ENCODE measurements around the gene PQBP1.
A peak's percentile ranks its signal among the peaks of the same experiment; 100 is the strongest.
"Not testable (repeated sequence)": the region's sequence is repeated elsewhere in the genome, so short reads cannot be mapped to it uniquely, and the experiment has no call there.

Gene PQBP1, protein sequence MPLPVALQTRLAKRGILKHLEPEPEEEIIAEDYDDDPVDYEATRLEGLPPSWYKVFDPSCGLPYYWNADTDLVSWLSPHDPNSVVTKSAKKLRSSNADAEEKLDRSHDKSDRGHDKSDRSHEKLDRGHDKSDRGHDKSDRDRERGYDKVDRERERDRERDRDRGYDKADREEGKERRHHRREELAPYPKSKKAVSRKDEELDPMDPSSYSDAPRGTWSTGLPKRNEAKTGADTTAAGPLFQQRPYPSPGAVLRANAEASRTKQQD

DNA sequence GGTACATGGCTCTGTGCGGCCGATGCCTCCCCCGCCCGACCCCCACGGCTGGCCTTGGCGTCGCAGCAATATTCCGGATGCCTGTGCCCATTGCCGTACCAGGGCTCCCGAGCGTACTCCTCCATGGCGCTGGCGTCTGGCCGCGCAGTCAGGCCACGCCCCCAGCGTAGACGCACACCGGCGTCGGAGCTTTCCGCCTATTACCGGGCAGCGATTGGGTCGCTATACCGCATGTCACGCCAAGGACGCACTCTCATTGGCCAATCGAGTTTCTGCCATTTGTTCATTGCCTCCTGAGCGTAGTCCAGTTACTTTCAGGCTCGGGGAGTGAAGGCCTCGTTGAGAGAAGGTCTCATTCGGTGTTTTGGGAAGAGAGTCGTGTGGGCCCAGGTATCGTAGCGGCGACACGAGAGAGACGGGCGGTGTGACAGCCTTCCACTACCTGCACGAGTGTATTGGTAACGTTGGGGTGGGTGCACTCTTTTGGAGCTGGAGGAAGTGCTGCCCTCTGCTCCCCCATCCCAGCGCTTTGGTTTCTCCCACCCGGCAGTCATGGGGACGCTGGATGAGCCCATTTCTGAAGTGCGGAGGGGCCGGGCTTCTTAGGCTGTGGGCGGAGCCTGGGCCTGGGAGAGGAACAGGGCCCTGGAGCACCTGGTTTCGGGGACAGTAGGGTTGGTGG lies at the start of gene PQBP1, which contains the start of gene TIMM17B:
TSS of gene PQBP1 (plus strand) at position 306 of the 682 bp plus-strand sequence. CDS start 580 bp downstream, outside the sequence.
TSS of gene TIMM17B (minus strand) at position 144 of the 682 bp plus-strand sequence. CDS start at position 125, 19 bp downstream.
- peak; percentile 94 for DNase-seq

DNA sequence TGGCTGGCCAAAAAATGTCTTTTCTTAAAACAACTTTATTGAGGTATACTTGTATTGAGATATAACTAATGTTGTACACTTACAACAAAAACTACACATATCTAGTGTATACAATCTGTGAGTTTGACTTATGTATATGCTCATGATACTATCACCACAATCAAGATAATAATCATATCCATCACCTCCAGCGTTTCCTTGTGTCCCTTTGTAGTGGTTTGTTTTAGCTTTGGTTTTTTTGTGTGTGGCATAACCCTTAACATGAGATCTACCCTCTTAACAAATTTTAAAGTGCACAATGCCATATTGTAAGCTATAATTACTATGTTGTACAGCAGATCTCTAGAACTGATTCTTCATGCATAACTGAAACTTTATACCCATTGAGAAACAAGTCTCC lies 48.9 kb upstream of the PQBP1 start:
- no peak for DNase-seq

DNA sequence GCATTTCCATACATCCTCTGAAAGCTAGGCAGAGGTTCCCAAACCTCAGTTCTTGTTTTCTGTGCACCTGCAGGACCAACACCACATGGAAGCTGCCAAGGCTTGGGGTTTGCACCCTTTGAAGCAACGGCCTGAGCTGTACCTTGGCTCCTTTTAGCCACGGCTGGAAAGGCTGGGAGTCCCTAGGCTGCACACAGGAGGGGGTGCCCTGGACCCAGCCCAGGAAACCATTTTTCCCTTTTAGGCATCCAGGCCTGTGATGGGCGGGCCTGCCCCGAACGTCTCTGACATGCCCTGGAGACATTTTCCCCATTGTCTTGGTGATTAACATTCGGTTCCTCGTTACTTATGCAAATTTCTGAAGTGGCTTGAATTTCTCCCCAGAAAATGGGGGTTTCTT lies 44.9 kb upstream of the PQBP1 start:
- DNase-seq: no peak

DNA sequence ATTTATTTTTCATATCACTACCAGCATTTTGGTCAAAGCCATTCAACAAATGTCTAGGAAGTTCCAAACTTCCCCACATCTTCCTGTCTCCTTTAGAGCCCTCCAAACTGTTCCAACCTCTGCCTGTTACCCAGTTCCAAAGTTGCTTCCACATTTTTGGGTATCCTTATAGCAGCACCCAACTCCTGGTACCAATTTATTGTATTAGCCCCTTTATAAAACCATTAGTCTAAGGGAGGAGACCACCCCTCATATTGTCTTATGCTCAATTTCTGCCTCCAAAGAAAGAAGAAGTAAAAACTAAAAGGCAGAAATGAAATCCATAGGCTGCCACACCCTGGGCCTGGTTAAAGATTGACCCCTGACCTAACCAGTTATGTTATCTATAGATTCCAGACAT lies 44.2 kb upstream of the PQBP1 start:
- DNase-seq: not testable (repeated sequence)

DNA sequence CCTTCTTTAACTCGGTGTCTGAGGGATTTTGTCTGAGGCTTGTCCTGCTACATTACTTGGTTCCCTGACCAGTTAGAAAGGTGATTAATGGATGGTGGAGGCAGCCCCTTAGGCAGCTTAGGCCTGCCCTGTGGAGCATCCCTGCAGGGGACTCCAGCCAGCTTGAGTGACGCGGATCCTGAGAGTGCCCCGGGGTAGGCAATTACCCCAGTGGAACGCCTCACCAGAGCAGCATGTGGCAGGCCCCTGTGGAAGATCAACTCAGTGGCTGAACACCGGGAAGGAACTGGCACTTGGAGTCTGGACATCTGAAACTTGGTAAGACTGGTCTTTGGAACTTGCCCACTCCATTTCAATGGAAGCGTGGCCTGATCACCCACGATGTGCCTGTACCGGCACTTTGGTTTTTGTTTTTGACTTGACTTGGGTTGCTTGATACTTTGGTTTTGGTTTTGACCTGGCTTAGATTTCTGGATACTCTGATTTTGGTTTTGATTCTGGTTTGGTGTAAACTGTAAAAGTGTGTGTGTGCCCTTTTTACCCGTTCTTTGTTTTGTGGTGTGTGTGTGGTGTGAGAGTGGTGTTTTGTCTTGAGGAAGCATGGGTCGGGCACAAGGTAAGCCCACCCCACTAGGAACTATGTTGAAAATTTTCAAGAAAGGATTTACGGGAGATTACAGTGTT lies 43.5 kb upstream of the PQBP1 start:
- DNase-seq: not testable (repeated sequence)

DNA sequence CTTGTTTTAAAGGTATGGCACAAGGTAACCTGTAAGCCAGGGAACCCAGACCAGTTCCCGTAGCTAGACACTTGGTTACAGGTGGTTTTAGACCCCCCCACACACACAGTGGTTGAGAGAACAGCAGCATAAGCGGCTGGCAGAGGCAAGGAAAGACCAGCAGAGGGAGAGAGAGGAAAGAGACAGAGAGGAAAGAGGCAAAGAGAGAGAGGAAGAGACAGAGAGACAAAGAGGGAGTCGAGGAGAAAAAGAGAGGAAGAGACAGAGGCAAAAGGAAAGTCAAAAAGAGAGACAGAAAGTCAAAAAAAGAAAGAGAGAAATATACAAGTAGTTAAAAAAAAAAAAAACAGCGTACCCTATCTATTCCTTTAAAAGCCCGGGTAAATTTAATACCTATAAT lies 42.8 kb upstream of the PQBP1 start:
- DNase-seq: no peak

DNA sequence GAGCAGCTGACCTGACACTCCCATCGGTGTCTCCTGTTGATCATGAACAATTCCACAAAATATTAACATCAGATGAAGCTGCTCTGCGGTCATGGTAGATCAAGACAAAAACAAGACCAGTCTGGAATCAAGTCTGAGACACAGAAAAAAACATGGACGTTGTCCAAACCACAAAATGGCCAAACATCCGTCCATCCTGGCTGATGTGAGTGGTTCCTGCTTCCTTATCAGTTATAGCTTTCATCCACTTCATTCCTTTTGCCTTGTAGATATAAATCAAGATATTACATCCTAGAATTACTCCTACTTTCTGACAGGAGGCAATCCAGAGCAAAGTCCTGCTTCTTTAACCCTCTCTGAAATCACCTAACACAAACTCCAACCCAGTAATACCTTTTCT lies 33.5 kb upstream of the PQBP1 start:
- DNase-seq: no peak

DNA sequence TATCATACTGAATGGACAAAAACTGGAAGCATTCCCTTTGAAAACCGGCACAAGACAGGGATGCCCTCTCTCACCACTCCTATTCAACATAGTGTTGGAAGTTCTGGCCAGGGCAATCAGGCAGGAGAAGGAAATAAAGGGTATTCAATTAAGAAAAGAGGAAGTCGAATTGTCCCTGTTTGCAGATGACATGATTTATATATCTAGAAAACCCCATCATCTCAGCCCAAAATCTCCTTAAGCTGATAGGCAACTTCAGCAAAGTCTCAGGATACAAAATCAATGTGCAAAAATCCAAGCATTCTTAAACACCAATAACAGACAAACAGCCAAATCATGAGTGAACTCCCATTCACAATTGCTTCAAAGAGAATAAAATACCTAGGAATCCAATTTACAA lies 25.7 kb upstream of the PQBP1 start:
- DNase-seq: not testable (repeated sequence)

DNA sequence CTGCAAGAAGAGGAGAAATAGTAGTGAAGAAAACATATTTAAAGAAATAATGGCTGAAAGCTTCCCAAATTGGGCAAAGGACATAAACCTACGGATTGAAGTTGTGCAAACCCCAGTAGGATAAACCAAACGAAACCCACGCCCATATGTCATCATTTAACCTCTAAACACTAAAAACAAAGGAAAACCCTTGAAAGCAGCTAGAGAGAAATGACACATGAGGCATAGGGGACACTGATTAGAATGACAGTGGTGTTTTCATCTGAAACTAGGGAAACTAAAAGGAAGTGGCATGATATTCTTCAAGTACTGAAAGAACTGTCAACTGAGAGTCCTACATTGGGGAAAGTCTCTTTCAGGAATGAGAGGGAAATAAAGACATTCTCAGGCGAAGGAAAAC lies 20.8 kb upstream of the PQBP1 start:
- DNase-seq: not testable (repeated sequence)

DNA sequence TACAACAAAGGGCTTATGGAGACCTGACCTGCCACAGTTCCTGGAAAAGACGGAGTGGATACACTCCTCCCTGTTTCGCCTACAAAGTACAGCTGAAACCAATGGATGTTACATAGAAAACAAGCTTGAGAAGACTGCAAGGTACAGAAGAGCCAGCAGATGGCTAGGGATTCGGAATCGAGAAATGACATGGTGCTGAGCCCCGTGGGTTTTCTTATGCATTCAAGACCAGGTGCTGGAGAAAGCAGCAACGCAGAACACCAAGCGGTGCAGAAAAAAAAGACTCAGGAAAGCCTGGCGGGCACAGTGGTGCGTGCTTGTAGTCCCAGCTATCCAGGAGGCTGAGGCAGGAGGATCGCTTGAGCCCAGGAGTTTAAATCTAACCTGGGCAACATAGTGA lies 14.0 kb upstream of the PQBP1 start:
- no peak for DNase-seq

DNA sequence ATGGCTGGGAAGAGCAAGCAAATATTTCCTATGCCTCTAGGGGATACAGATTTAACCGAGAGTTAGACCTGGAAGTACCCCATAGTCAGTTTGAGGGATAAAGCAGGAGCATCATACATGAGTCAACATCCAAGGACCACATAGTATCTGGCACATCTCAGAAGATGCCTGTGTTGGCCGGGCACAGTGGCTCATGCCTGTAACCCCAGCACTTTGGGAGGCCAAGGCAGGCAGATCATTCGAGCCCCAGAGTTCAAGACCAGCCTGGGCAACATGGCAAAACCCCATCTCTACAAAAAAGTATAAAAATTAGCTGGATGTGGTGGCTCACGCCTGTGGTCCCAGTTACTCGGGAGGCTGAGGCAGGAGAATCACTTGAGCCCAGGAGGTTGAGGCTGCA lies 11.1 kb upstream of the PQBP1 start:
- not testable (repeated sequence) for DNase-seq

DNA sequence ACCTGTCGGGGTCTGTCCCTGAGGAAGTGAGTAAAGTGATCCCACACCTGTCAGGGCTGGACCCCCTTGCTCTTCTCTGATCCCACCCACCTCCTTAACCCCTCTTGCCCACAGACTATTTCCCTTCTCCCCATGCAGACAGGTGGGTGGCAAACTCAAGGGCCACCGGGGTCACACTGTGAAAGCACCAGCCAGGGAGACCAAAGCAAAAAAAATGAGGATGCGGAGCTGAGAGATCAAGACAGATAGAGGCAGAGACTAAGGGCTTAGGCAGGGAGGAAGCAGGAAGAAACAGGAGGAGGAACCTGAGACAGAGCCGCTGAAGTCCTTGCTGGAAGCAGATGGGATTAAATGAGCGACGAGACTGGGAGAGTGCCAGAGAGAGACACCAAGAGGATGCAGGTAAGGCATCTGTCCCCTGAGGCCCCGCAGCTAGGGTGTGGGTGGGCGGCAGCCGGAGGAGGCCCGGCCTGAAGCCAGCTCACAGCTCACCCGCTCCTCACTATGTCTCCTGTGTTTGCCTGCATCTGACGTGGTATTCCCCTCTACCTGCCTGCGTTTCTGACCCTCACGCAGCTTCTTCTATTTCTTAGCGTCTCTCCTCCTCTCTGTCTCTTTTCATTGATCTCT lies 7.3 kb upstream of the PQBP1 start:
- DNase-seq: no peak

DNA sequence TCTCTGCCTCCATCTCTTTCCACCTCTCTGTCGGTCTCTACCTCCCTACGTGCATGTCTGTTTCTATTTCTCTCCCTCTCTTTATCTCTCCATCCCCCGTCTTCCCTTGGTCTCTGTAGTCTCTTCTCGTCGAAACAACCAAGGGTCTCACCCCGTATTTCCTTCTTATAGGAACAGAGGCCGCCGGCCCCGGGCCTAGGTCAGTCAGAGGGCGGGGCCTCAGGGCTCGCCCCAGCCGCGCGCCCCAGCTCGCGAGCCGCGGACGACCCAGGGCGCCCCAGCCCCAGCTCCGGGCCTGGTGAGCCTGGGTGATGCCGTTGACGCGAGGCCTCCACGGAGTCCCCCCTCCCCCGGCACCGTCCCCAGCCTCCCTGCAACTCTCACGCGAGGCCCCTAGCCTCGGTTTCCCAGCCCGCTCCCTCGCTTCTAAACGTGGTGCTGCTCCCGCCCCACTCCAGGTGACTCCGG lies 6.8 kb upstream of the PQBP1 start:
- DNase-seq: no peak

DNA sequence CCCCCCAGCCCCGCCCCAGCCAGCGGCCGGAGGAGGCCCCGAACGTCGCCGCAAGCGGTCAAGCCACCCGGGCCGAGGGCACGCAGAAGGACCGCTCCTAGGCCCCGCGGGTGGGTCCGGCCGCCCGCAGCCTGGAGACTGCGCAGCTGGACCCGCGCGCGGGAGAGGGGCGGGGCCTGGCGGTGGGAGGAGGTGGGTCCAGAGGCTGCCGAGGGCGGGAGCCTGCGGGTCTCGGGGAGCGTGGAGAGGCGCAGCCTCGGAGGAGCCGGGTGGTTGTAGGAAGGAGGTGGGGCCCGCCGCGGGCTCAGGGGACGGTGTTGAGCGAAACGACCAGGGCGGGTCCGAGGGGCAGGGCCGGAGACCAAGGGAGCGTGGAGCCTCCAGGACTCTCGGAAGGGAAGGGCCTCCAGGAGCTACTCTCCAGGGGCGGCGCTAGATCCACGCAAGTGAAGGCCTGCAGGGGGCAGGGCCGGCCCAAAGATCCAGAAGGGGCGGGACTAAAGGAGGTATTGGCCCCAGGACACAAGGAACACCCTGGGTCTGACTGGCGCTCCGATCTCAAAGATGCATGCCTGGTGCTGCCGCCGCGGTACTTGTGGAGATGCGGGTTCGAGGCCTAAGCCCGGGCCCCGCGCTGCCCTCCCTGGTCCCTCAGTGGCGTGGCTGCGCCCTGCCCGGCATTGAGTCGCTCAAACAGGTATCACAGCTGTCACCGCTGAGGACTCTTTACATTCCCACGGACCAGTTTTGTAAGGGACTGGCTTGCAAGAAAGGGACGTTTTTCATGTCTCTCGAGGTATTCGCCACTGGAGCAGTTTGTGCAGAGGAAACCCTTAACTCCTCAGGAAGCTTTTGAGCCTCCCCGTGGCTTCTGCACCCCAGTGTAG lies 6.1 kb upstream of the PQBP1 start:
- peak; percentile 80 for DNase-seq

DNA sequence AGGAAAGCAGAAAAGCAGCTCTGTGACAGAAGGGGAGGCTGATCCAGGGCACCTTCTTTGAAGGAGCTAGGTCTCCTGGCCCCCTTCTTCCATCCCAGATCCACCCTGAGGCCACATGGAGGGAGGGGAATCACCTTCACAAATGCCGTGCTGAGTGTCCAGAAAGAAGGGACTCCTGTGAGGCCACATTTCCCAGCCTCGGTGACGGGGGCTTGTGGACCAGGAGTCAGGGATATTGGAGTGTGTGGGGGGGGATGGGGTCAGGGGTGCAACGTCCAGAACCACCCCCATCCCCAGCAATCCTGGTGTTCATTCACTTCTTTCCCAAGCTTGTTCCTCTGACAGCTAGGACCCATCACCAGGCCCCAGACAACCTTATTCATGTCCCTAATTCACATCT lies 4.8 kb upstream of the PQBP1 start:
- no peak for DNase-seq

DNA sequence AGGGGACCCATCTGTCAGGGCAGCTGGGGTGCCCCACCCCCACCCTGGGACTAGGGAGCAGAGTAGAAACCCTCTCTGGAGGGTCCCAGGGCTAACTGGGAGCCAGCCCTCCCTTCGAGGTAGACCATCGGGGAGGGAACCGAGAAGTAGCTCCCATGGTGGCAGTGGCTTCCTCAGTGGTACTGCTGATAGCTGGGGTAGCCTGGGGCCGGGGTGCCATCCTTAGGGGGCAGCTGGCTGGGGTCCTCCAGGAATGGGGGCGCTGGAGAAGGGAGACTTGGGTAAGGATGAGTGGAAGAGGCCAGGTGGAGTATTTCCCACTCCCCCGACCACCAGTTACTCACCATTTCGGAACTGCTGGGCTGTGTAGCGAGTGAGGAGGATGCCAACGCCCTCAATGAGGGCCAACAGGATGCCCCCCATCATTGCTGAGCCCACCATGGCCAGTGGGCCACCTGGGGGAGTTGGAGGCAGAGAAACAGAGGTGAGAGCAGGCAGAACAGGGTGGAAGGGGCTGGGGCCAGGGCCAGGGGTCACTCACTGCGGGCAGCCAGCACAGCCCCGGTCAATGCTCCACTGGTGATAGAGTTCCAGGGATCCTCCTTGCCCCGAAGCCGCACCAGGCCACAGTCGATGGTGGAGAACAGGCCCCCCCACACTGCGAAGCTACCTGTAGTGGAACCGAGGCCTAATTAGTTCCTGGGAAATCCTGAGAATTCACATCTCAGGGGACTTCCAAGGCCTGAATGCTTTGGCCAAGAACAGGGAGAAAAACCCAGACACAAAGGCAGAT lies 4.0 kb upstream of the PQBP1 start:
- no peak for DNase-seq

DNA sequence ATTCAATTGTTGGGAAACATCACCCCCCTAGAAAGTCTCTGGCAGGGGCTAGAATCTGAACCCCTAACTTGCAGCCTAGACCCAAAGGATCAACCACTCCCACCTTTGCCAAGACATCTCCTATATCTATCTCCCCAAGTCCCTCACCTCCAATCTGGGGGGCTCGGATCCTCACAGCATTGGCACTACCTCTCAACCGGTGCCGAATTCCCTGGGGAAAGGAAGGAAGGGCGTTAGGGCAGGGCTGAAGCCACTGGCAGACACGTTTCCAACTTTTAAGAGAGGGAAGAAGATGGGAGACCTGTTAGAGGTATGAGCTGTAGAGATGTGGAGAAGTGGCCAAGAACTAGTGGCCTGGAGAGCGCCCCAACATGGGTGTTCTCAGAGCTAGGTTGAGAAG lies 2.8 kb upstream of the PQBP1 start:
- DNase-seq: no peak

DNA sequence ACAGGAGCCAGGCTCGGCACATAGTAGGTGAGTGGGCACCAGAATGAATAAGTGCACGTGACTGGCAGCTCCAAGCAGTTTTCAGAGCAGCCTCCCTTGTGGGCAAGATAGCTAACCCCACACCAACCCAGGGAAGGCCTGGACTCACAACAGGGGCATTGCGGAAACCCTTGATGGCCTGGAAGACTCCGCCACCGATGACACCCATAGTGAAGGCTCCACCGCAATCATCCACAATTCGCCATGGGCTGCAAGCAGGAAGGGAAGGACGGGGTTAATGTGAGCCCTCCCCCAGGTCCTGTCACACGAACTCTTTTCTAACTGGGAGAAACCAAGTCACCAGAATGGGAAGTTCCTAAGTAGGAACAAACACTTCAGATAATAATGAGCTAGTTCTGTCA lies 1.1 kb upstream of the PQBP1 start:
- no peak for DNase-seq

DNA sequence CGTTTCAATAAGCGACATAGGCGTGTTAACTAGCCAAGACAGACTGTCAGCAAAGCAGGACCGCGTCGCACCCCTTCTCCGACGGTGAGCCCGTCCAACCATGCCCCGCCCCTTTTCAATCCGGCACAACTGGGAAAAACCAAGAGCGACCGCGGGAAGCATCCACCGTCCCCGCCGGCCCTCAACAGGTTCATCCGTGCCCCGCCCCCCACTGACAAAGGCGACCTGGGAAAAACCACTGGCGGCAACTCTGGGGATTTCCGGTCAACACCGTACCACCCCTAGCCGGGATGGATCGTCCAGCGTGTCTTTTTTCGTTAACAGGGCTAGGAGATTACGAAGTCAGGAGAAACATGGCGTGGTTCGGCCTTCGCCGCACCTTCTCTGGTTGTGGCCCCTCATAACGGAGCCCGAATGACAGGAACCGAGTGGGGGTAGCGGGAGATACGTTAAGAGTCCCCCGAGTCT lies 539 bp upstream of the PQBP1 start:
- peak; percentile 70 for DNase-seq

DNA sequence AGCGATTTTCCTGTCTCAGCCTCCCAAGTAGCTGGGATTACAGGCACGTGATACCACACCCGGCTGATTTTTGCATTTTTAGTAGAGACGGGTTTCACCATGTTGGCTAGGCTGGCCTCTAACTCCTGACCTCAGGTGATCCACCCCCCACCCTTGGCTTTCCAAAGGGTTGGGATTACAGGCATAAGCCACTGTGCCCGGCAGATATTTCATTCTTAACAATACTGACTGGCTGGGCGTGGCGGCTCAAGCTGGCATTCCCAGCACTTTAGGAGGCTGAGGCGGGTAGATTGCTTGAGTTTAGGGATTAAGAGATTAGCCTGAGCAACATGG lies 1.3 kb downstream of the PQBP1 start:
- no peak for DNase-seq

DNA sequence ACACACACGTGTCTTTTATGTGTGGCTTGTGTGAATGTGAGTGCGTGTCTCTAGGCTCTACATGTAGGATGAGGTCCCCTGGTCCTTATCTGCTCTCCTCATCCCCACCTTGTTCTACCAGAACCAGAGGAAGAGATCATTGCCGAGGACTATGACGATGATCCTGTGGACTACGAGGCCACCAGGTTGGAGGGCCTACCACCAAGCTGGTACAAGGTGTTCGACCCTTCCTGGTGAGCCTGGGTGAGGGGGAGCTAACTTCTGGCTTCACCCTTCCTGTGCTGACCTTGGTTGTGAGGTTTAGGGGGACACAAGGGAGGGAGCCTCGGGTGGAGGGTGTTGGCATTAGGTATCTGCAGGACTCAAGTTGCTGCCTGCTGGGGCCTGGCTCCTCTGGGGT lies 3.3 kb downstream of the PQBP1 start:
- DNase-seq: no peak

DNA sequence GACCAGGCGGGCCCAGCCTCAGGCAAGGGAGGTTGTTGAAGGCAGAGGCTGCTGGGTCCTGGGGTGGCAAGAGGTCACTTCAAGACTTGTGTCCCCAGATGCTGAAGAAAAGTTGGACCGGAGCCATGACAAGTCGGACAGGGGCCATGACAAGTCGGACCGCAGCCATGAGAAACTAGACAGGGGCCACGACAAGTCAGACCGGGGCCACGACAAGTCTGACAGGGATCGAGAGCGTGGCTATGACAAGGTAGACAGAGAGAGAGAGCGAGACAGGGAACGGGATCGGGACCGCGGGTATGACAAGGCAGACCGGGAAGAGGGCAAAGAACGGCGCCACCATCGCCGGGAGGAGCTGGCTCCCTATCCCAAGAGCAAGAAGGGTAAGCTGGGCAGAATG lies 4.4 kb downstream of the PQBP1 start:
- no peak for DNase-seq
